Ectodermal cell (in vitro differentiated cells): ENCODE data around the gene CCDC12.
"Not testable (repeated sequence)": the region's sequence is repeated elsewhere in the genome, so short reads cannot be mapped to it uniquely, and the experiment has no call there.

Experiments used
- H3K27ac ChIP-seq: 2 replicates; pipeline ENCODE4 v1.7.0; 2013; ENCODE audit warnings: mild to moderate bottlenecking, low read depth, low read length; ENCODE audit not compliant: insufficient read depth, poor library complexity, severe bottlenecking
- H3K27me3 ChIP-seq: 2 replicates; pipeline ENCODE4 v1.7.0; 2013; ENCODE audit warnings: mild to moderate bottlenecking, low read length; ENCODE audit not compliant: insufficient read depth, control insufficient read depth, poor library complexity, severe bottlenecking
- H3K36me3 ChIP-seq: one replicate; pipeline ENCODE4 v1.7.0; 2013; ENCODE audit warnings: low read length; ENCODE audit not compliant: control insufficient read depth, insufficient read depth
- H3K4me1 ChIP-seq: one replicate; pipeline ENCODE4 v1.7.0; 2013; ENCODE audit warnings: low read length; ENCODE audit not compliant: control insufficient read depth, insufficient read depth
- H3K4me3 ChIP-seq: 2 replicates; pipeline ENCODE4 v1.7.0; 2013; ENCODE audit warnings: low read depth, low read length, control low read depth; ENCODE audit not compliant: insufficient read depth
- H3K9me3 ChIP-seq: 2 replicates; pipeline ENCODE4 v1.7.0; 2013; ENCODE audit warnings: mild to moderate bottlenecking, low read length, moderate library complexity; ENCODE audit not compliant: control insufficient read depth
- WGBS, 2 experiments: methylation state at CpG; one replicate each; pipeline ENCODE4 v1.1.7; 2013; ENCODE audit warnings: missing lambda C conversion rate in 2 of 2; 5-methylcytosine and 5-hydroxymethylcytosine counted together

The CCDC12 gene

GRCh38 chr3:46966811-46967210 is 9.7 kb downstream of the CCDC12 start:
- WGBS, 2 experiments: 92 to 93% methylated on average over 5 of the region's 5 CpGs
- Histone ChIP-seq H3K4me1 (peaks cover 1% of the 10 kb centered on the region), H3K36me3 (peaks cover 6% of the 10 kb centered on the region), H3K4me3 (no peak overlapping the region), H3K27me3 (no peaks in the 10 kb centered on the region), H3K27ac (no peak overlapping the region), H3K9me3 (no peaks in the 10 kb centered on the region)

DNA sequence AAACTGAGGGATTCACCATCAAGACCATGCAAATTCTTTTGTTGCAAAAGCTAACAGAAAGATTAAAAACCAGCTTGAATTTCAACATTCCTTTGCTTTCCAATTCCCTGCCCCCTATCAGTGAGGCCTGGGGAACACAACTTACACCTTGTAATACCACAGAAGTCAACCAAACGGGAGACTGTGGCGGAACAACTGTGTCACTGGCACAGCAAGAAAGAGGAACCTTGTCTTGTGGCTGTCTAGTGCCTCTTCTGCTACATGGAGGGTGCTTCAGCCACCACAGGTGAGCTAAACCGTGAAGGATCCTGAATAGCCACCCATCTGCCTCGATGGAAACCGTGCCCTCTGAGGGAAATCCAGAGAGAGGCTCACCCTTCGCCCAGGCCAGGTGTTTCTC is 11.4 kb downstream of the CCDC12 start:
- H3K27me3 ChIP-seq: no peaks in the 10 kb centered on the region
- peaks cover 15% of the 10 kb centered on the region for H3K4me1 ChIP-seq
- H3K9me3 ChIP-seq: no peaks in the 10 kb centered on the region
- no peak overlapping the region for H3K27ac ChIP-seq
- no peak overlapping the region for H3K4me3 ChIP-seq
- WGBS, 2 experiments: 95% methylated on average over 6 of the region's 6 CpGs
- peaks cover 6% of the 10 kb centered on the region for H3K36me3 ChIP-seq

- not testable (repeated sequence) for H3K27ac ChIP-seq, H3K9me3 ChIP-seq, H3K27me3 ChIP-seq, H3K36me3 ChIP-seq, H3K4me3 ChIP-seq
- peaks cover 17% of the 10 kb centered on the region for H3K4me1 ChIP-seq
- 95 to 96% methylated on average over 35 to 36 of the region's 36 CpGs for WGBS, 2 experiments
Measured at GRCh38 chr3:46964038-46964590, 12.4 kb downstream of the CCDC12 start.

GRCh38 chr3:46962990-46963389 is 13.6 kb downstream of the CCDC12 start:
- Histone ChIP-seq H3K27me3 (no peaks in the 10 kb centered on the region), H3K36me3 (peaks cover 6% of the 10 kb centered on the region), H3K4me1 (peaks cover 17% of the 10 kb centered on the region), H3K9me3 (no peaks in the 10 kb centered on the region), H3K27ac (no peak overlapping the region), H3K4me3 (no peak overlapping the region)
- 89 to 94% methylated on average over 1 of the region's 1 CpG for WGBS, 2 experiments

GRCh38 chr3:46962427-46962826 is 14.1 kb downstream of the CCDC12 start:
- Histone ChIP-seq H3K36me3 (peaks cover 6% of the 10 kb centered on the region), H3K27me3 (no peaks in the 10 kb centered on the region), H3K9me3 (no peaks in the 10 kb centered on the region), H3K4me3 (no peak overlapping the region), H3K4me1 (peaks cover 17% of the 10 kb centered on the region), H3K27ac (no peak overlapping the region)
- WGBS, 2 experiments: 97 to 100% methylated on average over 1 of the region's 1 CpG

DNA sequence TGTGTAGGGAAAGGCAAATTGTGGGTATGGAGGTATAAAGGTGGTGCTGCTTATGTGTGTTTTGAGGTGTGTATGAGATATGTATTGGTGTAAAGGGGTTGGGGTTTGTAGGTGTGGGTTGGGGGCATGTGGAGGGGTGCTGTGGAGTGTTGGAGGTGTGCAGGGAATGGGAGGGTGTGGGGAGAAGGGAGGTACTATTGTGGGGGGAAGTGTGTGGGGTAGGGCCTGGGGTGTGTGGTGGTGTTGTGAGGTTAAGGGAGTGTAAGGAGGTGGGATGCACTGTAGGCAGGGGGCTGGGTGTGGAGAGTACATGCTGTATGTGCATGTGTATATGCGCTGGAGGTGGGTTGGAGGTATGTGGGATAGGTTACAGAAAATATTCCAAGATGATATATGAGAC is 15.7 kb downstream of the CCDC12 start:
- Histone ChIP-seq H3K27me3 (no peaks in the 10 kb centered on the region), H3K4me3 (no peak overlapping the region), H3K4me1 (peaks cover 17% of the 10 kb centered on the region), H3K27ac (peak overlapping the region; percentile 17), H3K36me3 (peaks cover 5% of the 10 kb centered on the region), H3K9me3 (no peaks in the 10 kb centered on the region)
- 100% methylated on average over 1 of the region's 1 CpG for WGBS, 2 experiments

DNA sequence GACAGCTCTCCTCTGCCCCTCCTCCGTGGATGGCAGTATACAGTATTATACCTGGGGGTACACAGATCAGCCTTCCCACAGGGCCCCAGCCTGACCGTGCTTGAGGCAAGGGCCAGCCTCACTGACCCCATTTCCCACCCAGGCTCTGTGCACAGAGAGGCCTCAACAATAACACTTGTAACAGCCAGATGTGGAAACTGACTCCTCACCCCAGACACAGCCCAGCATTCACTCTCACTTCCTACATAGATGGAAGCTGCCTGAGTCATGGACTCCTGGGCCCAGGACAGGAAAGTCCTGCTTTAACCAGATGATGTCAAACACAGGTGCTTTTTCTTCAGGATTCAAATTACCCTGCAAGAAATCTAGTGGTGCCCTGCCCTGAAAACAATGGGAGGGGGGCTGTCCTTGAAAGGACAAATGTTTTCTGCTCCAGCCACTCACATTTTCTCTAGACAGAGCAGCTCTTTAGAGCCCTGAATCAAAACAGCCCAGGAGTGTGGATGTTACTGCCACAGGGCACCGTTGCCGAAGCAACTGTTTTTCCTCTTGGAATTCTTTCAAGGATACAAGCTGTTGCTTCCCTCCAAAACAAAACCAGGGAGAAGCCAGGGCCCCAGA is 16.4 kb downstream of the CCDC12 start:
- H3K36me3 ChIP-seq: no peaks in the 10 kb centered on the region
- no peak overlapping the region for H3K4me3 ChIP-seq
- H3K9me3 ChIP-seq: no peaks in the 10 kb centered on the region
- no peaks in the 10 kb centered on the region for H3K27me3 ChIP-seq
- WGBS, 2 experiments: 71 to 76% methylated on average over 4 of the region's 4 CpGs
- peaks cover 17% of the 10 kb centered on the region for H3K4me1 ChIP-seq
- H3K27ac ChIP-seq: peak overlapping the region; percentile 61

- H3K4me1 ChIP-seq: peaks cover 21% of the 10 kb centered on the region
- no peaks in the 10 kb centered on the region for H3K36me3 ChIP-seq
- H3K27me3 ChIP-seq: no peaks in the 10 kb centered on the region
- H3K27ac ChIP-seq: no peak overlapping the region
- H3K4me3 ChIP-seq: no peak overlapping the region
- 95 to 96% methylated on average over 6 of the region's 6 CpGs for WGBS, 2 experiments
- no peaks in the 10 kb centered on the region for H3K9me3 ChIP-seq
Measured at GRCh38 chr3:46959161-46959511, 17.4 kb downstream of the CCDC12 start.

GRCh38 chr3:46958467-46959160 is 17.9 kb downstream of the CCDC12 start:
- no peak overlapping the region for H3K4me3 ChIP-seq
- no peaks in the 10 kb centered on the region for H3K9me3 ChIP-seq
- H3K36me3 ChIP-seq: no peaks in the 10 kb centered on the region
- 94 to 97% methylated on average over 9 of the region's 9 CpGs for WGBS, 2 experiments
- no peak overlapping the region for H3K27ac ChIP-seq
- peaks cover 27% of the 10 kb centered on the region for H3K4me1 ChIP-seq
- H3K27me3 ChIP-seq: no peaks in the 10 kb centered on the region

GRCh38 chr3:46957092-46957820 is 19.3 kb downstream of the CCDC12 start:
- no peak overlapping the region for H3K27ac ChIP-seq
- H3K27me3 ChIP-seq: no peaks in the 10 kb centered on the region
- no peaks in the 10 kb centered on the region for H3K9me3 ChIP-seq
- no peaks in the 10 kb centered on the region for H3K36me3 ChIP-seq
- H3K4me3 ChIP-seq: no peak overlapping the region
- WGBS, 2 experiments: 84 to 86% methylated on average over 11 of the region's 11 CpGs
- peaks cover 32% of the 10 kb centered on the region for H3K4me1 ChIP-seq
